Measurements from ENCODE around the gene TIMM21.

The TIMM21 gene

DNA sequence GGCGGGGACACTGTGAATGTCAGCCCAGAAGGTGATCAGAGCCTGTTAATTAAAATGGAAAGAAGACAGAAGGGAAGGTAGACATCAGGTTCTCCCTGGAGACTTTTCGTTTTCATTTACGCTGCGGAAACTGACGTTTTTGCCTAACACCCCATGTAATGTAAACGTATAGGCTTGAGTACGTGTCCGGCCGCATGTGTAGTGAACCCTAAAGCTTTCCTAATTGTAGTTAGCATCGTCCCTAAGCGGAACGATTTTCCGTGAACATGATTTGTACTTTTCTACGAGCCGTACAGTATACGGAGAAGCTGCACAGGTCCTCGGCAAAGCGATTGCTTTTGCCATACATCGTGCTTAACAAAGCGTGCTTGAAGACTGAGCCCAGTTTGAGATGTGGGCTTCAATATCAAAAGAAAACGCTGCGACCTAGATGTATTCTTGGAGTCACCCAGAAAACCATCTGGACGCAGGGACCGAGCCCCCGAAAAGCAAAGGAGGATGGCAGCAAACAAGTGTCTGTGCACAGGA is 284 bp downstream of the TIMM21 start:
- no peak for DNase-seq

DNA sequence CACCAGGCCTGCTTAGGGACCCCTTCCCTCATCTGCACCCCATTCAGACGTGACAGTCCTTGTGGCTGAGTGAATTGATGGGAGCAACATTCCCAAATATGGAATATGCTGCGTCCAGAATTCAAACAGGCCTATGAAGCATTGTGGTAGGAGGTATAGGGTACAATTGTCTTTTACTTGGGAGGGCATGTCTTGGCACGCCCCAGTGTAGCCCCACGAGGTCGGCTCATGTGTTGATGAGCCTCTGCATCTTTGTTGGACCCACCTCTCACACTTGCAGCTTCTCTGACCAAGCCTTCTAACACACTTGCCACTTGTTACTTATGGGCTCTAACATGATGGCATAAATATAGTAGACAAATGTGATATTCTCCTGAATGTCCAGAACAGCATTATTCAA is 1.6 kb downstream of the TIMM21 start:
- DNase-seq = no peak

- DNase-seq = no peak
These were observed 3.9 kb downstream of the TIMM21 start for GRCh38 chr18:74152270-74152669.

GRCh38 chr18:74152857-74153256 is 4.5 kb downstream of the TIMM21 start:
- DNase-seq = no peak

DNA sequence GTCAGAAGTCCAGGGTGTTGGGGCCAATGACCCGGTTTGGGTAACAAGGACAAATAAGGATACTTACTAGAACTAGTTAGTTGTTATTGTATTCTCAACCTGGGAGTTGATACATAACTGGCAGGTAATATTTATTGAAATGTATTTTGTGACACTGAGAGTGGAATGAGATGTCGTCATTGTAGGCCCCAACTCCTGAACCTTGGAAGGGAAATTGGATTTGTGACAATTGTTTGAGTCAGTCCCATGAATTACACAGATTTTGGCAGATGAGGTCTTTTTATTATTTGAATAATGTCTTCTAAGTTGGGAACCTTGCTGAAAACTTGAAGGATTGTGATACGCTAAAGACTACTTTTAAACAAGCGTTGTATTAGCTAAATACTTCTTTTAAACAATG is 5.1 kb downstream of the TIMM21 start:
- DNase-seq = no peak

- no peak for DNase-seq
These were observed 5.5 kb downstream of the TIMM21 start for GRCh38 chr18:74153793-74154192.

GRCh38 chr18:74154716-74155115 is 6.4 kb downstream of the TIMM21 start:
- no peak for DNase-seq

DNA sequence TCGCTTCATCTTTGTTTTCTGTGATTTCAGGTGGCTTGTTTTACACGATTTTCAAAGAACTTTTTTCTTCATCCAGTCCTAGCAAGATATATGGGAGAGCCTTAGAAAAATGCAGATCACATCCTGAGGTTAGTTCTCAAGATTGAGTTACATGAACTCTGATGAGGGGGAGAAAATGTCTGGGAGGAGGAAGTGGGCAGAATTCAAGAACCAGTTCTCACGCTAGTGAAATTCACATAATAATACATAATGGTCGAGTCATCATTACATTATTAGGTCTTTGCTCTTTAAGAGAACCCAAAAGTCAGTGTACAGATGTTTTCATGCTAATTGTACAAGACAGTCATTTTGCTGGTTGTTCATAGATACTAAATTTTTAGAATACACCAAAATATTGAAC is 7.0 kb downstream of the TIMM21 start:
- DNase-seq = no peak

DNA sequence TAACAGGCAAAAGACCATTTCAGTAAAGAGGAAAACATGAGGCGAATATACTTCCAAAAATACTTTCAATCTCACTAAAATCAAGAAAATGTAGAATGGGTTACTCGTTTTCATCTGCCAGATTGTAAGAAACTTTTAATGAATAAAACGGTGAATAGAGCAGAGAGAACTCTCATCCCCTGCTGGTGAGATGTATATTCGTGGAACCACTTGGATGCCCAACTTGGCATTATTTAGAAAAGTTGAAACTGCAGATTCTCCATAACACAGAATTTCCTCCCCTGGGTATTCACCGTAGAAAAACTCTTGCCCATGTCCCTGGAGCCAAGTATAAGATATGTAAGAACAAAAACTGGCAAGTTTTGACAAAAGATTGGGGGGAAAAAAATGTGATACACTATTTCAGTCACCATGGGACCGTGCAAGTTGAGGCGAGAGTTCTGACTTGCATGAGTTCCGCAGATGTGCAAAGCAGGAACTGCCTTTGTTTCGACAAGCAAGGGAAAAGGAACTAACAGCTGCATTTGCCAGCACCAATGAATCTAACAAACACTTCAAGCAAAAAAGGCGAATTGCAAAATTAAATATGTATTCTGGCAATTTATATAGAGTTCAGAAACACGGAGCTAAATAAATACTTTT is 14.8 kb downstream of the TIMM21 start:
- no peak for DNase-seq

DNA sequence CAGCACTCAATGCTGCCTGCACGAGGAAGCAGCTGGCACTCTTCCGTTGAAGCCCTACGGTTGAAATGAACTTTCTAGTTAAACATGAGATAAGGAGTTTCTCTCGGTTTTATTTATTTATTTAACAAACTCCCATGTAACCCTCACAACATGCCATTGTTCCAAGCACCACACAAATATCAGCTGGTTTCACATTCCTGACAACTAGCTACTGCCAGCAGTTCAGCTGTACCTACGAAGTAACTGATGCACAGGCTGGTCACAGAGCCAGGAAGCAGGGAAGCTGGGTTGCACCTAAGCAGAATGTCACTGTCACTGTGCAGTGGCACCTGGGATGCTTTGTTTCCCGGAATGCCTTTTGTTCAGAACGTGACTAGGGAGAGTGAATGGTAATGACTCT is 18.1 kb downstream of the TIMM21 start:
- no peak for DNase-seq

DNA sequence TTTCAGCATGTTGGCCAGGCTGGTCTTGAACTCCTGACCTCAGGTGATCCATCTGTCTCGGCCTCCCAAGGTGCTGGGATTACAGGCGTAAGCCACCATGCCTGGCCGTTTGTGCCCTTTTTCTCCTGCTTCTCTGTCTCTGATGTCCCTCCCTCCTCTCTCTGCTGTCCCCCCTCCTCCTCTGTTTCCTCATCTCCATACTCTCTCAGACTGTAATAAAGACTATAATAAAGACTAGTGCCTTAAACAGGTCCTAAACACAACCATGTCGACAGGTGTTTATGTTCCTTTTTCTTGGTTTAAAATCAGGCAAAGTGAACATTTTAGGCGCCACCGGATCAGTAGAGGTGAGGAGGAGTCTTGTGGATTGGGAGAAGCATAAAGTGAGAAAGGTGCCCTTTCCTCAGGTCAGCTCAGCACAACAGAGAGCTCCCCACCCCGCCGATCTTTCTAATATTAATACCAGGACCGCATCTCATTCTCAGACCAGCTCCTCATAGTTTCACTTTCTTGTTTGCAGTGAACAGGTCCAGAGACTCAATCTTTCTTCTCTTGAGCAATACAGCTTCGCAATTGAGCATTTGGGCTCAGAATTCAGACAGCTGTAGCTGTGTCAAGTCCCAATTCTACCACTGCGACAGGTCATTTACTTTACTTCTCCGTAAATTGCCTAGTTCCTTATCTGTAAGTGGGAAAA is 23.7 kb downstream of the TIMM21 start:
- no peak for DNase-seq

- no peak for DNase-seq
These were observed 24.5 kb downstream of the TIMM21 start for GRCh38 chr18:74172697-74173433.

DNA sequence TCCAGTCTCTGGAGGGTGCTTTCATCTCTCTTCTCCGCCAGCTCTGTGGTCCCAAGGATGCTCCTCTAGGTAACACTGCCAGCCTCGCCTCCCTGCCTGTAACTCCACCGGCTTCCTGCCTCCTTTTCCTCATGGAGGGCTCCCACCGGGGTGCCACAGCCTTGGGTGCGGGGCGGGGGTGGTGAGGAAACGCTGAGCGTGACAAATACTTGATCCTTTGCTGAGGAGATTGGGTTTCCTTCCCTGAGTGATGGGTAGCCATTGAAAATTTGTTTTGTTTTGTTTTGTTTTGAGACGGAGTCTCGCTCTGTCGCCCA is 25.1 kb downstream of the TIMM21 start:
- DNase-seq = no peak

- DNase-seq = no peak
These were observed 27.3 kb downstream of the TIMM21 start for GRCh38 chr18:74175658-74176057.

DNA sequence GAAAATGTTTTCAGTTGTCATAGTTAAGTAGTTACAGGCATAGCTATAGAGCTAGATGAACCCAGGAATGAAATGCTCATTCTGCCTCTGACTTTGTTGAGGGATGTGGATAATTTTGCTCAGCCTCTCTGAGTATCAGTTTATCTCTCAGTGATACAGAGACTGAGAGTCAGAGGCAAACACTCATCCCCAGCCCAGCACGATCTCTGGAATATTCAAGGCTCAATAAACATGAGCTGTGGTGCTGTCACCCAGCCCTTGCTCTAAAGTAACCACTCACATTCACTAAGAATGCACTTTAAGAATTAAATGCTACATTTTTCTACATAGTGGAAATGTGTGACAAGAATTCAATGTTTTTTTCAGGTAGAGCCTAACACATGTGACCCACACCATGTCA is 30.6 kb downstream of the TIMM21 start:
- DNase-seq = no peak

- no peak for DNase-seq
These were observed 31.4 kb downstream of the TIMM21 start for GRCh38 chr18:74179623-74180199.

DNA sequence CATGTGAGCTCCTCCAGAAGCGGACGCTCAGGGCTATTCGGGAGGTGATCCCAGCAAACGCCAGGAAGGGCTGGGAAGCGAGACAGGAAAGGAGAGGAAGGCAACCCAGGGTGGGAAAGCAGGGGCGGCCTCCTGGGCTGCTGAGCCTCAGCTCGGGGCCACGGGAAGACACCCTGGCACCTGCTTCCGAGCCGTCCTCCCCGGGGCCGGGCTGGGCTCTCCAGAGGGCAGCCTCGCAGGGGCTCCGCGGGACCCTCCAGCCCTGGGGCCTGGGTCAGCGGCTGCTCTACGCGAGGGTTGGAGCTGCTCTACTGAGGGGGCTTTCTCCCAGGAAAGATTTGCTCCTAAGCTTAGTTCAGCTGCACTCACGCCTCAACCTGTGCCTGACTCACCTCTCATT is 34.0 kb downstream of the TIMM21 start:
- no peak for DNase-seq

DNA sequence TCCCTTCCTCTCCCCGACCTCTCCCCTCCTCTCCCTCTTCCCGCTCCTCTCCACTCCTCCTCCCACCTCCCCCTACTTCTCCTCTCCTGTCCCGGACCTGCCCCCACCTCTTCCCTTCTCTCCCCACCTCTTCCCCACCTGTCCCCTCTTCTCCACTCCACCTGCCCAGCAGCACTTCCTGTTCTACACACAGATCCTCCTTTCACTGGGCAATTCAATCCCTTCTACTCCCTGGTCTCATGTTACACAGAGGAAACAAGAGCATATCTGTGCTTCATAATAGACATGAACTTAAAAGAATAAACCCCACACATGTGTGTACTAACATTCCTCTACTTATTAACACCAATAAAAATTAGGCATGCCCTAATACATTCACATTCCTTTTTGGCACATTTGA is 34.8 kb downstream of the TIMM21 start:
- no peak for DNase-seq

DNA sequence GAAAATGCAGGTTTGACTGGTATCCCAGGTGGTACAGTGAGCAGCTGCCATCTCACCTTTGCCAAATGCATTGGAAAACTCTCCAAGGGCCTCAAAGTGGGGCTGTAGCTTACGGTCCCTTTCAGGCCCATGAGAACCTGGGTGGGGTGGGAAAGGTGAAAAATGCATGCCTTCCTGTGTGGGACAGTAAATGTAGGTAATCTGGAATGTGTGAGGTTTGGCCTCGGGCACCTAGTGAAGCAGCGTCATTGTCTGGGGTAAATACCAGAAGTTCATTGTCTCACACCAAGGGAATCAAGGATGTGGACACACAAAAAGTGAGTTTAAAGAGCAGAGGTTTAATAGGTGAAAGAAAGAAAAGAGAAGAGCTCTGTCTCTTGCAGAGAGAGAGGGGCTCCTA is 36.6 kb downstream of the TIMM21 start:
- DNase-seq = no peak

DNA sequence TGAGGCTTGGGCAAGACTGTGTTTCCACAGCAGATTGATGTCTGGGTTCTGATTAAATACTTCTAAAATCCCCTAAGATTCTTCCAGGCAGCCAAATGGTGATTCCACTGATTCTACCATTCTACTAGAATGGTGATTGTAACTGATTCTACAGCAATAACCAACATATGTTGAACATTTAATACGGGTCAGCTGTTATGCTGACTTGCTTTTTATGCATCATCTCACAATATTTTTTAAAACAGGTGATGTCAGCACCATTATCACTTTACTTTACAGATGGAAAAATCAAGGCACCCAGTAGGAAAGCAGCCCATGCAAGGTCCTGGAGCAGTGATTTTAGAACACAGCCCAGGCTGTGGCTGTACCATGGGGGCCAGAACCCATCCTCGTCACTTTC is 37.5 kb downstream of the TIMM21 start:
- no peak for DNase-seq

- DNase-seq = no peak
These were observed 38.3 kb downstream of the TIMM21 start for GRCh38 chr18:74186661-74187060.

- DNase-seq = no peak
These were observed 41.8 kb downstream of the TIMM21 start for GRCh38 chr18:74190086-74190485.

GRCh38 chr18:74191577-74191976 is 43.3 kb downstream of the TIMM21 start:
- no peak for DNase-seq

- no peak for DNase-seq
These were observed 46.4 kb downstream of the TIMM21 start for GRCh38 chr18:74194691-74195090.

All from cerebellar nuclear complex (tissue), 1 donor.